GM10266 (cell line): ENCODE data around the gene IKZF3.

Experiments
- DNase-seq: peaks from one replicate; pipeline ENCODE4 v3.0.0; 2012; ENCODE audit errors: extremely low spot score
- CTCF ChIP-seq: IDR thresholded peaks from 2 replicates; pipeline ENCODE4 v1.5.1; 2012; ENCODE audit warnings: mild to moderate bottlenecking, low read depth; ENCODE audit not compliant: control insufficient read depth, insufficient read depth; ENCODE audit errors: missing control alignments

Gene IKZF3

GRCh38 chr17:39737760-39738567 is 126.1 kb downstream of the IKZF3 start, which contains the start of gene GRB7:
Gene GRB7, plus strand, starts transcription at chr17:39737938. Its CDS starts 4,364 bp downstream, at chr17:39742302.
- DNase-seq: no peak
- no peak for TF ChIP-seq CTCF

DNA sequence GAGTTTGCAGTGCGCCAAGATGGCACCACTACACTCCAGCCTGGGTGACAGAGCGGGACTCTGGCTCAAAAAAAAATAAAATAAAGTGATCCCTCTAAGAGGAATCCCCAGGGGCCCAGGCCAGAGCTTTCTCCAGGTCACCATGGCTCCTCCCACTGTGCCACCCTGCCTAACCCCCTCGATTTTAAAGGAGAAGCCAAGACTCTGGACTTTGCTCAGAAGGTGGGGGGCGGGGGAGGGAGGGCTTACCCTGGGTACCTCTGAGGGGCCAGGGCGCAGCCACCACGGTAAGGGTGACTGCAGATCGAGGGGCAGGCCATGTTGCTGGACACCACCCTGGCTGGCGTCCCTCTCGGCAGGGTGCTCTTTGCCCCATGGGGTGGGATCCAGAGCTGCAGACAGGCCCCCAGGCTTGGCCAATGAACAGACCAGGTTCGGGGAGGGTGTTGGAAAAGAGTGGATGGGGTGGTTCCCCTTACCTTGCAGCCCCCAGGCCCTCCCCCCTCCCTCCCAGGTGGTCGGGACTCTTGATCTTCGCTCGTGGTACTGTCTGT is 126.8 kb downstream of the IKZF3 start:
- TF ChIP-seq CTCF: no peak
- no peak for DNase-seq

DNA sequence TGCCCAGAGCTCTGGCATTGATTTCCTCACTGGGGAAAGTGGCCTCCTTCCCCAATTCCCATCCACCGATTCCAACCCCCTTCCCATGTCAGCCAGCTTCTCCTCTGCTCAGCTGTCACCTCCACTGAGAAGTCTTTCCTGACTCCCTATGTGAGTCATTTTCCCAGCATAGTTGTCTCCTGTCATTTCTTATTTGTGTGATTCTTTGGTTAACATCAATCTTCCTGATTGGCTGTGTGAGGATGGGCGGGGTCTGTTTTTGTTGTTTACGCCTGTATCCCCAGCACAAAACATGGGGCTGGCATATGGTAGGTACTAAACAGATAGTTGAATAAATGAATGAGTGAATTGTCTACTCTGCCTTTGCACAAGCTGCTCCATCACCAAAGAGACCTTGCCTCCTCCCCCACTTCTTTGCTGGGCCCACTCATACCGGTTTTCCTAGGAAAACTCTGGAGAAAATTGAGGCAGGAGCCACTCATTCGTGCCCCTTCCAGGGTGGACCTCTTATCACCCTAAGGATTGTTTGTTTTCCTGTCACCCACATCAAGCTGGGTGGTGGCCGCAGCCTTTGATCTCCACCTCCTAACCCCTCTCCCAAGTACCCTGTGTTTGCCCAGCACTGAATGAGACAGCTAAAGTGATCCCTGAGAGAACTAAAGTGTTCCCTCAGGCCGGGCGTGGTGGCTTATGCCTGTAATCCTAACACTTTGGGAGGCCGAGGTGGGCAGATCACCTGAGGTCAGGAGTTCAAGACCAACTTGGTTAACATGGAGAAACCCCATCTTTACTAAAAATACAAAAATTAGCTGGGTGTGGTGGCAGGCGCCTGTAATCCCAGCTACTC is 127.6 kb downstream of the IKZF3 start:
- no peak for DNase-seq
- TF ChIP-seq CTCF: no peak

- TF ChIP-seq CTCF: no peak
- DNase-seq: no peak
These were observed 128.2 kb downstream of the IKZF3 start for GRCh38 chr17:39735882-39736281.

- no peak for TF ChIP-seq CTCF
- no peak for DNase-seq
These were observed 131.5 kb downstream of the IKZF3 start for GRCh38 chr17:39732586-39732985.

DNA sequence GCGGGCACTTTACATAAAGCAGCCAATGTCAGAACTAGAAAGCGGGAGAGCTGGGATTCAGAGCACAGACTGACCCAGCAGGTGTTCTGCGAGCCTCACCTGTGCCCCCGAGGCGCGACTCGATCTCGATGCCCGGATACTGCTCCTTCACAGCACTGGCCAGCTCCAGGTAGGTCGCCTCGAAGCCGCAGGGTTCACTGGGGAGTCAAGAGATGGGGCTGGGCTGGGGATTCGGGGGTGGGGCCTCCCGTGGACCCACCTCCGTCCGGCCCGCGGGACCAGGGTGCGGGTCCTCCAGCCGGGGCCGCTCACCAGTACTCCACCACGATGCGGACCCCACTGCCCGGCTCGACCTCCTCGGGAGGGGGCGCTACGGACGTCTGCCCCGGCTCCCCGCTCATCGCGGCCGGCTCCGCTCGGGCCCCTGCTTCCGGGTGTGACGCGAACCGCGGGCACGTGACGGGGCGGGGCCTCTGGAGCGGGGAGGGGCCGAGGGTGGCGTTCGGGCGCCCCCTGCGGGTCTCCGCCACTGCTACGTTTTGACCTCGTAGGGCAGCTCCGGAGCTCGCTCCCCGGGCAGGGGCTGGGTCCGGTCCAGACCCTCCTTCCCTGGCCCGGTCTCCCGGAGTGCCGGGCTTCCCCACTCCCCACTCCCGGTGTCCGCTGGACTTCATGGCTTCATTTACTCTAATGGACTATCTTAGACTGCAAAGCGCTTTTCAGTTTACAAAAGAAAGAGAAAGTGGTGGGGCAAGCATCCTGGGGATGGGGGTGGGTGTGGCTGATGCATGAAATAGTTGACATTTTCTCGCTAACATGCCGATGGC is 133.8 kb downstream of the IKZF3 start, which contains the start of gene MIEN1:
MIEN1 (minus strand) TSS at position 438 of the 827 bp plus-strand sequence; CDS start at position 401, 37 bp downstream.
- DNase-seq: peak; percentile 98
- peak; percentile 78 for TF ChIP-seq CTCF
